ENCODE measurements around the gene ZCCHC24. TPM values are rescaled to one million over a fixed set of nuclear protein-coding genes. Genes with fewer than 3 reads are reported as not detected.
A peak's percentile ranks its signal among the peaks of the same experiment; 100 is the strongest.

Gene ZCCHC24
- total RNA-seq, 4 donors from 2014 or later: 2.8 to 39.6 (median 9.3) TPM

DNA sequence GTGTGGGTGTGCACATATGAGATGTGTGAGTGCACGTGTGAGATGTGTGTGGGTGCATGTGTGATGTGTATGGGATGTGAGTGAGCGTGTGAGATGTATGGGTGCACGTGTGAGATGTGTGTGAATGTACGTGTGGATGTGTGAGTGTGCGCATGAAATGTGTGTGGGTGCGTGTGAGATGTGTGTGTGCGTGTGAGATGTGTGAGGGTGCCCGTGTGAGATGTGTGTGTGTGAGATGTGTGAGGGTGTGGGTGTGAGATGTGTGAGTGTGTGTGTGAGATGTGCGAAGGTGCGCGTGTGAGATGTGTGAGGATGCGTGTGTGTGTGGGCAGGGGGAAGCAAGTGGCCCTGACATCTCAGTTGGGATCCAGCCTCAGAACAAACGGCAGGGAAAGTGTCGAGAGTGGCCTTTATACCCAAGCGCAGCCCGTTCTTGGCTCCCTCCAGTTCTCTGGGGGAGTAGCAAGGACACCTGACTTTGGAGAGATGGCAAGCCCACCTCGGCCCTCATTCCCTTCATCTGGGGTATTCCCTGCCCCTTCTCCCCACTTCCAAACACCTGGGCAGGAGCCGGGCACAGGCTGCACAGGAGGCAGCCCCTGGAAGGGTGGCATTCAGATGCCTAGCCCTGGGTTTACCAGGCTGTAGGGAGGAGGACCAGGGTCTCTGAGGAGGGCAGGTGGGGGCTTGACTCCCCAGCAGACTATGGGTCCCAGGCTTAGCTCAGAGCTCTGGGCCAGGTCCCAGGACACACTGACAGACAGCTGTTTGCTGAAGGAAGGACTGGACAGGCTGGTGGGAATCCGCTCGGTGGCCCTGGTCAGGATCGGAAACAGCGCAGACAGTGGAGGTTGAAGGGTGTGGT, 66.5 kb downstream of the ZCCHC24 start:
- TF ChIP-seq POLR2A (IDR thresholded peaks at IDR 0.05): no peak
- TF ChIP-seq, protein P1, sequence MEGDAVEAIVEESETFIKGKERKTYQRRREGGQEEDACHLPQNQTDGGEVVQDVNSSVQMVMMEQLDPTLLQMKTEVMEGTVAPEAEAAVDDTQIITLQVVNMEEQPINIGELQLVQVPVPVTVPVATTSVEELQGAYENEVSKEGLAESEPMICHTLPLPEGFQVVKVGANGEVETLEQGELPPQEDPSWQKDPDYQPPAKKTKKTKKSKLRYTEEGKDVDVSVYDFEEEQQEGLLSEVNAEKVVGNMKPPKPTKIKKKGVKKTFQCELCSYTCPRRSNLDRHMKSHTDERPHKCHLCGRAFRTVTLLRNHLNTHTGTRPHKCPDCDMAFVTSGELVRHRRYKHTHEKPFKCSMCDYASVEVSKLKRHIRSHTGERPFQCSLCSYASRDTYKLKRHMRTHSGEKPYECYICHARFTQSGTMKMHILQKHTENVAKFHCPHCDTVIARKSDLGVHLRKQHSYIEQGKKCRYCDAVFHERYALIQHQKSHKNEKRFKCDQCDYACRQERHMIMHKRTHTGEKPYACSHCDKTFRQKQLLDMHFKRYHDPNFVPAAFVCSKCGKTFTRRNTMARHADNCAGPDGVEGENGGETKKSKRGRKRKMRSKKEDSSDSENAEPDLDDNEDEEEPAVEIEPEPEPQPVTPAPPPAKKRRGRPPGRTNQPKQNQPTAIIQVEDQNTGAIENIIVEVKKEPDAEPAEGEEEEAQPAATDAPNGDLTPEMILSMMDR (IDR thresholded peaks at IDR 0.05): no peak
- peak in 1 of 3 donors; percentile 39 for DNase-seq
- peaks cover 0 to 28% (median 0%) of the 10 kb centered on the region in 4 donors for H3K4me1 ChIP-seq
- no peak overlapping the region for H3K4me3 ChIP-seq
- no peaks in the 10 kb centered on the region for H3K27me3 ChIP-seq
- no peaks in the 10 kb centered on the region for H3K36me3 ChIP-seq
- no peaks in the 10 kb centered on the region for H3K9me3 ChIP-seq
- peak overlapping the region; percentile 12 to 81 (median 47) for H3K27ac ChIP-seq

DNA sequence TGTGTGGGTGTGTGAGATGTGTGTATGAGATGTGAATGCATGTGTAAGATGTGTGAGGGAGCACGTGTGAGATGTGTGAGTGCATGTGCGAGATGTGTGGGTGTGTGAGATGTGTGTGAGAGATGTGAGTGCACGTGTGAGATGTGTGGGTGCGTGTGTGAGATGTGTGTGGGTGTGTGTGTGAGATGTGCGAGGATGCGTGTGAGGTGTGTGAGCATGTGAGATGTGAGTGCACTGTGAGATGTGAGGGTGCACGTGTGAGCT, 67.1 kb downstream of the ZCCHC24 start:
- Histone ChIP-seq H3K27me3 (no peaks in the 10 kb centered on the region), H3K4me1 (peaks cover 0 to 28% (median 0%) of the 10 kb centered on the region in 4 donors), H3K27ac (no peak overlapping the region), H3K9me3 (no peaks in the 10 kb centered on the region), H3K36me3 (no peaks in the 10 kb centered on the region), H3K4me3 (no peak overlapping the region)
- DNase-seq: peak in 1 of 3 donors; percentile 17
- TF ChIP-seq, protein P1 (IDR thresholded peaks at IDR 0.05): no peak
- no peak for TF ChIP-seq POLR2A (IDR thresholded peaks at IDR 0.05)

DNA sequence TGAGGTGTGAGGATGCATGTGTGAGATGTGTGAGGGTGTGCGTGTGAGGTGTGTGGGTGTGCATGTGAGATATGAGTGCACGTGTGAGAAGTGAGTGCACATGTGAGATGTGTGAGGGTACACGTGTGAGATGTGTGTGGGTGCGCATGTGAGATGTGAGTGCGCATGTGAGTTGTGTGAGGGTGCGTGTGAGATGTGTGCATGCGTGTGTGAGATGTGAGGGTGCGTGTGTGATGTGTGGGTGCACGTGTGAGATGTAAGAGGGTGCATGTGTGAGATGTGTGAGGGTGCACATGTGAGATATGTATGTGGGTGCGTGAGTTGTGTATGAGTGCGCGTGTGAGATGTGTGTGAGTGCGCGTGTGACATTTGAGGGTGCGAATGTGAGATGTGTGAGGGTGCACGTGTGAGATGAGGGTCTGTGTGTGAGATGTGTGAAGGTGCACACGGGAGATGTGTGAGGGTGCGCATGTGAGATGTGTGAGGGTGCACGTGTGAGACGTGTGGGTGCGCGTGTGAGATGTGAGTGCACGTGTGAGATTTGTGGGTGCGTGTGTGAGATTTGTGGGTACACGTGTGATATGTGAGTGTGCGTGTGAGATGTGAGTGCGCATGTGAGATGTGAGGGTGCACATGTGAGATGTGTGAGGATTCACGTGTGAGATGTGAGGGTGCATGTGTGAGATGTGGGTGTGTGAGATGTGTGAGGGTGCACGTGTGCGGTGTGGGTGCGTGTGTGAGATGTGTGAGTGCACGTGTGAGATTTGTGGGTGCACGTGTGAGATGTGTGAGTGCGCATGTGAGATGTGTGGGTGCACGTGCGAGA, 67.7 kb downstream of the ZCCHC24 start:
- H3K4me1 ChIP-seq: peaks cover 0 to 28% (median 0%) of the 10 kb centered on the region in 4 donors
- DNase-seq: no peak
- H3K9me3 ChIP-seq: no peaks in the 10 kb centered on the region

DNA sequence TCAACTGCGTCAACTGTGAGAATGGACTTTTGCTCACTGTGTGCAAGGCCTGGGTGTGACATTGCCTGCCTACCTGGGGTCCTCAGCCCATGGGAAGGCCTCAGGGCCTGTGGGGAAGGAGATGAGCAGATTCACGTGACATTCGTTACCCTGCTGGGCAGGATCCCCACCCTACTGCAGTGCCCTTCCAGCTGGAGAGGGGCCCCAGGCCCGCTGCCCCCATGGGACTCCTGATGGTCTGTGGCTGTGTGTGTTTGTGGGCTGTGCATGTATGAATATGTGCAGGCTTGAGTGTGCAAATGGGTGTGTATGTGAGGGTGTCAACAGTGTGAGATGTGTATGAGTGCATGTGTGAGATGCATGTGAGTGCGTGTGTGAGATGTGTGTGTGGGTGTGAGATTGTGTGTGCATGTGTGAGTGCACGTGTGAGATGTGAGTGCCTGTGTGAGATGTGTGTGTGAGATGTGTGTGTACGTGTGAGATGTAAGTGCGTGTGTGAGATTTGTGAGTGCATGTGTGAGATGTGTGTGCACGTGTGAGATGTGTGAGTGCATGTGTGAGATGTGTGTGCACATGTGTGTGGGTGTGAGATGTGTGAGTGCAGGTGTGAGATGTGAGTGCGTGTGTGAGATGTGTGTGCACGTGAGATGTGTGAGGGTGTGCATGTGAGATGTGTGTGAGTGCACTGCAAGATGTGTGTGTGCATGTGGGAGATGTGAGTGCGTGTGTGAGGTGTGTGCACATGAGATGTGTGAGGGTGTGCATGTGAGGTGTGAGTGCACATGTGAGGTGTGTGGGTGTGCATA, 68.5 kb downstream of the ZCCHC24 start:
- Histone ChIP-seq H3K4me1 (peaks cover 0 to 28% (median 0%) of the 10 kb centered on the region in 4 donors), H3K27me3 (no peaks in the 10 kb centered on the region), H3K36me3 (no peaks in the 10 kb centered on the region), H3K27ac (no peak overlapping the region), H3K9me3 (no peaks in the 10 kb centered on the region), H3K4me3 (no peak overlapping the region)
- TF ChIP-seq POLR2A (IDR thresholded peaks at IDR 0.05): no peak
- TF ChIP-seq, protein P1 (IDR thresholded peaks at IDR 0.05): no peak
- DNase-seq: peak in 1 of 3 donors; percentile 14

More for the DNA sequence above, 67.7 kb downstream of the ZCCHC24 start:
- no peak overlapping the region for H3K4me3 ChIP-seq
- no peak for TF ChIP-seq POLR2A (IDR thresholded peaks at IDR 0.05)
- TF ChIP-seq, protein P1 (IDR thresholded peaks at IDR 0.05): no peak
- H3K27me3 ChIP-seq: no peaks in the 10 kb centered on the region
- no peaks in the 10 kb centered on the region for H3K36me3 ChIP-seq
- H3K27ac ChIP-seq: no peak overlapping the region

DNA sequence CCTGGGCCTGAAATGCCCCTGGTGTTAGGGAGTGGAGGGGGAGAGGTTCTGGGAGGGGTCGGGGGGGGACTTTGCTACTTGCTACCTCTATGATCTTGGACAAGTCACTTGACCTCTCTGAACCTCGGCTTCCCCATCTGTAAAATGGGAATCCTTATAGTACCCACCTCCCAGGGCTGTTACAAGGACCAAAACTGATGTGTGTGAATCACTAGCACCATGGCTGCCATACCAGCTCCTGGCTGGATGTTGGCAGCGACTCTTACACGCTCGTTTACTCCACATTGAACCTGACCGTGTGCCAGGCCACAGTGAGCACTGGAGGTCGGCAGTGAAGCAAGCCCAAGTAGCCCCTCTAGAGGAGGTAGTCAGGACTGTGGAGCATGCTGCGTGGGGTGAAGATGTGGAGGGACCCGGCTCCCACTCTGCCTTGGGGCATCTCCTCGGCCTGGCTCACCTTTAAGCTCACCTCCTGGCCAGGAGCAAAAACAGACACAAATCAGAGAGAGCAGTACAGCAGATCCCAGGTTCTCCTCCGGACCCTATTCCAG, 69.3 kb downstream of the ZCCHC24 start:
- no peak overlapping the region for H3K27ac ChIP-seq
- peak in 1 of 3 donors; percentile 30 for DNase-seq
- TF ChIP-seq POLR2A (IDR thresholded peaks at IDR 0.05): no peak
- TF ChIP-seq, protein P1 (IDR thresholded peaks at IDR 0.05): no peak
- peaks cover 0 to 22% (median 0%) of the 10 kb centered on the region in 4 donors for H3K4me1 ChIP-seq
- H3K36me3 ChIP-seq: no peaks in the 10 kb centered on the region
- H3K4me3 ChIP-seq: no peak overlapping the region
- H3K27me3 ChIP-seq: no peaks in the 10 kb centered on the region
- H3K9me3 ChIP-seq: no peaks in the 10 kb centered on the region

Measured in Peyer's patch (tissue), 4 donors.